SIG-M5 treated with dmso at 0.1 percent for 504 hours (cell line): Measurements from ENCODE around the gene SRRT.
"Not testable (repeated sequence)": the region's sequence is repeated elsewhere in the genome, so short reads cannot be mapped to it uniquely, and the experiment has no call there.

Source experiments
- DNase-seq: peaks from one replicate; lab custom pipeline; 2025; ENCODE audit not compliant: unreplicated experiment; lab: John Stamatoyannopoulos, UW

Gene SRRT

DNA sequence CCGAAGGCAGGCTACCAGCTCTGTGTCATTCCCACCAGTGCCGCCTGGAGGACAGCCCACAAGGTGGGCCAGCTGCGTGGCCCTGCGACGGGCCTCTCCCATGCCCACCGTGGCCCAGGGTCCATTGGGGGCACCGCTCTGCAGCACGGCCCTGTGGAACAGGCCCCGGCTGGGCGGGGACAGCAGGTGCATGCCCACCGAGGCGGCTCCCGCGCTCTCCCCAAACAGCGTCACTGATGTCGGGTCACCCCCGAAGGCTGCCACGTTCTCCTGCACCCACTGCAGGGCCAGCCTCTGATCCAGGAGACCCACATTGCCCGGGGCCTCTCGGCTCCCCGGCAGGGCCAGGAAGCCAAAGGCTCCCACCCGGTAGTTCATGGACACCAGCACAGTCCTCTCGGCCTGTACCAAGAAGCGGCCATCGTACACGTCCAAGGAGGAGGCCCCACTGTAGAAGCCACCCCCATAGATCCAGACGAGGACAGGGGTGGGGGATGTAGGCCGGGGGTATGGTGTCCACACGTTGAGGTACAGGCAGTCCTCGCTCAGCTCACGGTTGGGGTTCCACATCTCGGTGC lies 18.5 kb downstream of the SRRT start:
- DNase-seq: no peak

DNA sequence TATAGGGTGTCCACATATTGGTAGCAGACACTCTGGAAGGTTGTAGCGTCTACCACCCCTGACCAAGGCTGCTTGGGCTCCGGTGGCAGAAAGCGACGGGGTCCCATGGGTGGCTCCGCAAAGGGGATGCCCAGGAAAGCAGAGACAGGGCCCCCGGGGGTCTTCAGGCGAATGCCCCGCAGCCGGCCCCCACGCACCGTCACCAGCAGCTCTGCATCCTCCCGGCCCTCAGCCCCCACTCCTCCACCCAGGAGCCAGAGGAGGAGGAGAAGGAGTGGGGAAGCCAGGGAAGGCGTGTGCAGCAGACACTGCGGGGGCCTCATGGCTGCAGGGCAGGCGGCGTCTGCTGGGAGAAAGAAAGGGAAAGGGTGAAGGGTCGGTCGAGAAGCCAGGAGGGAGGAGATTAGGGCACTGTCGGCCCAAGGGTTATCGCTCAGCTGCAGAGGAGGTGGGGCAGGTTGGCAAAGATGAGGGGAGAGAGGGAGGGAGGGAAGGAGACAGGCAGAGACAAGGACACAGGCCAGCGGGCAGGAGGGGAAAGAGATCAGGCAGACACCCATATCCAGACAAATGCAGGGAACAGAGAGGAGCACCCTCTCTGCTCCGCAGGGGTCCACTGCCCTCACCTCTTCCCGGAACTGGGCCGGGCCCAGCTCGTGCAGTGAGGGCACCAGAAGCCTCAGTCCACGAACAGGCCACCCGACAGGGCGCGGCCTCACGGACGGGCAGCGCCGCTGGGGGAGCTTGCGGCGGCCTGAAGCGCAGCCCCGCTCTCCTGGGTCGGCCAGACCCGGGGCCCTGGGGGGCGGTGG lies 19.2 kb downstream of the SRRT start:
- no peak for DNase-seq

DNA sequence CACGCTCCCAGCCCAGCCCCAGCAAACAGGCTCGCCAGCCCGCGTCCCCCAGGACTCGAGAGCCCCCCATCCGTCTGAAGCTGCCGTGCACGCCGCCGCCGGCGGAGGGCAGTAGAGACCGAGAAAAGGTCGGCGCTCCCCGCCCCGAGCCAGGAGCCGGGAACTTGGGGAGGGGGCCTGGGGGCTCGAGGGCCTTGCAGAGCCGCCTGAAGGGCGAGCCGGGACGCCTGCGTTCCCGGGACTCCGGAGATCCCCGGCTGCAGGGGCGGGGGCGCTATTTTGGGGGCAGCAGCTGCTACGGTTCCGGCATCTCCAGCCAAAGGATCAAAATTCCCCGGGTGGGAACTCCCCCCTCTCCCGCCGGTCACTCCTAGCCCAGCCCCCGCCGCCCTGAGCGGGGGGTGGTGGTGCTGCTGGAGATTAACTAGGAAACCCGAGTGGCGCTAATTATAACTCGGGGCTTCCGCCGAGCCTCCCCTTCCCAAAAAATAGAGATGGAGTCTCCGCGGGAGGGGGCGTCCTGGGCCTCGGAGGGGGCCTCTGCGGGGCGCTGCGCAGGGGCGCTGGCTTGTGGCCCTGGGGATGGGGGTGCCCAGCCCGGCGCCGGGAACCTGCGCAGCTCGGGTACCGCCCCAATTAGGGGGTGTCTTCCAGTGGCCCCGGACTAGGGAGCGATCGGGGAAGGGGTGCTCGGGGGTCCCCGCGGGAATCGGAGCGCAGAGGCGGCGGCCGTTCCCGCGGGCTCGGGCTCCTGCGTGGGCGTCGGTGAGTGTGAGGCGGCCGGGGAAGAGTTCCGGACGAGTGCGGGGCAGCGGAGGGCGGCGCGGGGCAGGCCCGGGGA lies 20.2 kb downstream of the SRRT start:
- DNase-seq: no peak

DNA sequence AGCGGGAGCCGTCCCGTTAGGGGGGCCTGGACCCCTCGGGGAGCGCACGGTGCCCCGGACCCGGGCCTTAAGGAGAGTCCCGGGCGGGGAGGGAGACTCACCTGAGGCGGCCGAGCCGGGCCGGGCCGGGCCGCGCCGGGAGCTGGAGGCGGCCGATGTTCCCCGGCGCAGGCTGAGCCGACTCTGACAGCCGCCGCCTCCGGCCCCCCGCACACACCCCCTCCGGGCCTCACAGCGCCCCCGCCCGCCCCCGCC lies 20.7 kb downstream of the SRRT start, which contains the start of gene ACHE:
Gene ACHE, minus strand, starts transcription at position 188 of the 255 bp plus-strand sequence. CDS start 1,656 bp downstream, outside the sequence.
- no peak for DNase-seq

DNA sequence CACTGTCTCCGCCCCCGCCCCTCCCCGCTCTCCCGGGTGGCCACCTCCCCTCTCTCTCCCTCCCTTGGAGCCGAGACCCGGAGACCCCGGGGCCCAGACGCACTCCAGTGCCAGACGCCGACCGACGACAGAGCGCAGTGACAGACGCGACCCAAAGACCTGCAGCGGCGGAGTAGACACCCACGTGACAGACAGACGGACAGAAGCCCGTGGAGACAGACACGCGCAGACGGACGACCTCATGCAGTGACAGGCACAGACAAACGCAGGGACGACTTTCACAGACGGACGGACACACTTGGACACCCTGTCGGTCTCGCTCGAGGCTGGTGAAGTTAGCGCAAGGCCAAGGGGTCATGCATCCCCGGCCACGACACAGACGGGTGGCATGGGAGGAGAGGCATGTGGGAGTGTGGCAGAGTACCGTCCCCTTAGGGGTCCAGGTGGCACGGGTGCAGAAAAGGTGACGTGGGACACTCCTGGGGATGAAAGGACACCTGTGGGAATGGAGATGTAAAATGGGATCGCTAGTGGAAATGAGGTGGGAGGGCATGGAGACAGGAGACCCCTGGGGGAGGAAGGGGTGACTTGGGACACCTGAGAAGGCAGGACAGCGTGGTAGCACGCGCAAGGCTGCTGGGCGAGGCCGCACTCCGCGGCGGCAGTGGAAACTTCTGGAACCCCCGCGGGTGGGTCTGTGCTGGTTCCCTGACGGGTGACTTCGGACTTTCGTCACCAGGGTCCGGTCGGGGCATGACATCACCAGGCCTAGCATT lies 21.2 kb downstream of the SRRT start:
- peak; percentile 54 for DNase-seq

DNA sequence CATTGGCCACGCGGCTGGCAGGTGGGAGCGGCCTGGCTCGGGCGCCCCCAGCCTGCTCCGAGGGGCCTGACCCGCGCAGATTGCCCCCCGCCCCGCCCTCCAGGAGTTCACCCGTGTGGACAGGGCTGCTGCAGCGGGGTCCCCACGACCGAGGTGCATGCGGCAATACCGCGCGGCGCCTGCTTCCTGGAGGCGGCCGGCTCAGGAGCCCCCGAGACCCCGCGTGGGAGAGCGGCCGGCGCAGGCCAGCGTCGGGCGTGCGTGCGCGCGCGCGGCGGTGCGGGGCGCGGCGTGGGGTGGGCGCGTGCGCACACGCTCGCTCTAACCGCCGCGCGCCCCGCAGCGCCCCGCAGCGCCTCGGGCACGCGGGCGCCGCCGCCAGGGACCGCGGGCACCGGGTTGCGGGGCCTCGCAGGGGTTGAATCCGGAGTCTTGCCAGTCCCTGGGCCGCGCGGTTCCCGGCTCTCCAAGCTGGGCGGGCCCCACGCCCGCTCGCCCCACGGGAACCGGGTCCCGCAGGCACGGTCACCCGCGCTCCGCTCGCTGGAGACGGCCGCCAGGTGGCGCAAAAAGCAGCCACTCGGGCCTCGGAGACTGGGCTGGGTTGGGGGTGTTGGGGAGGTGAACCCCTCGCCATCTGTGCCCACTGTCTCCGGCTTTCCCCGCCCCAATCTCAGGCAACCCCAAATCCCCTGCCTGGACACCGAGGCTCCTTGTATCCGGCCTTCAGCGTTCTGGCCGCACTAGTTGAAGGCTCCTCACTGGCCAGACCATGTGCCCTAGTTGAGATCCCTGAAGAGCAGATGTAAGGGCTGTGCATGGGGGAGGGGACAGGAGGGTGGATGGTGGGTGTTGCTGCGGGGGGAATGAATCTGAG lies 22.1 kb downstream of the SRRT start:
- DNase-seq: no peak

DNA sequence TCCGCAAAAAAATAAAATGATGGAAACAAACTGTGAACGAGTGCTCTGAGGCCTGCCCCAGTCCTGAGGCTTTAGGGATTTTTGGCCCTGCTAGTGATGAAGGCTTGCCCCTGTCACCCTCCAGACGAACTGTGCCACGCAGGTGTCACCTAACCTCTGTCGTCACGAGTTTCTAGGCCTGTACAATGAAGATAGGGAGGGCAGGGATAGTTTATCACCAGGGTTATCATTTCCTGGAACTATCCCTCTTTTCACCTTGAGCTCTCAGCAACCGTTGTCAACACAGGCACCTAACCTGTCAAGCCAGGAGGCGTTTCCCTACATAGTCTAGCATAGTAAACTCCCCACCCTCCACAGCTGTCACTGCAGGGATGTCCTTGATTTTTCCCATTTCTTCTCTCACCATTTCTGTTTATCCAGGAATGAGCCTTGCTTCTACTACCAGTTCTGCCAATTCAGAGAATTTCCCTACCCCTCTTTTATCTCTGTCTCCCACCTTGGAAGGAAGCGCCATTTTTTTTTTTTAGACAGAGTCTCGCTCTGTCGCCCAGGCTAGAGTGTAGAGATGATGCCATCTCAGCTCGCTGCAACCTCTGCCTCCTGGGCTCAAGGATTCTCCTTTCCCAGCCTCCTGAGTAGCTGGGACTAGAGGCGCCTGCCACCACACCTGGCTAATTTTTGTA lies 23.0 kb downstream of the SRRT start:
- DNase-seq: no peak

DNA sequence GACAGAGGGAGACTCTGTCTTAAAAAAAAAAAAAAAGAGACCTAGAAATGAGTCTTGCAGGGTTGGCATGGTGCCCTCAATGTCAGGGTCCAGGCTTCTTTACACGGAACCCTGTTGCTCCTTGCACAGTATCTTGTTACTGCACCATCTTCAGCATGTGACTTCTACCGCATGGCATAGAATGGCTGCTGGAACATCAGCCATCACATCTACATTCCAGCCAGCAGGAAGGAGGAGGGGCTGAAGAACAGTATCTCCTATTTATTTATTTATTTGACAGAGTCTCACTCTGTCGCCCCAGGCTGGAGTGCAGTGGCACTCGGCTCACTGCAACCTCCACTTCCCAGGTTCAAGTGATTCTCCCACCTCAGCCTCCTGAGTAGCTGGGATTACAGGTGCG lies 24.5 kb downstream of the SRRT start:
- DNase-seq: no peak

DNA sequence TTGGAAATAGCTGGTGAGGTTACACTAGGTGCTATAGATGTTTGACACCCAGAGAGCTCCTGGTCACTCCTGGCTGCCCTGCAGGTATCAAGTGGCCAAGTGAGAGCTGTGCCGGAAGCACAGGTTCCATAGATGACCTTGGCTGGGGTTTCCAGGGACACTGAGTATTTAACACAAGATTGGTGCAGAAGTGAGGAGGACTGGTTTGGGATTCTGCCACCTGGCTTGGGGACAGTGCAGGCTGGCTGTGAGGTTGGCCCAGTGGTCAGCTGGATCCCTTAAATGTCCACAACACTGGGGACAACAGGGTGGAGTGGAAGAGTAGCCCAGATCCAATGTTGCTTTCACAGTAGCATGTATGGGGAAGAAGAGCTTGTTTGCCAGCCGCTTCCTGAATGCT lies 26.1 kb downstream of the SRRT start:
- DNase-seq: no peak

DNA sequence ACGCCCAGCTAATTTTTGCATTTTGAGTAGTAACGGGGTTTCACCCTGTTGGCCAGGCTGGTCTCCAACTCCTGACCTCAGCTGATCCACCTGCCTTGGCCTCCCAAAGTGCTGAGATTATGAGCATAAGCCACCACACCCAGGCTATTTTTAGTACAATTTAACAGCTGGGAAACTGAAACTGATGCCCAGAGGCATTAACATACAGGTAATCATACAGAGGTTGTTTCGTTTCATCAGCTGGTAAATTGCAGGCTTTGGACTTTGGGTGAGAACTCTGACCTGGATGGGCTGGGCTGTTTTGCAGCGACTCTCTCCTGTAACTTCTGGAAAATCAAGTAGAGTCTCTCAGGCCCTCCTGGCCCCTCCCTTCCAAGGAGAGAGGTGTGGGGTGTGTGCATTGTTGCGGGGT lies 27.0 kb downstream of the SRRT start:
- no peak for DNase-seq

DNA sequence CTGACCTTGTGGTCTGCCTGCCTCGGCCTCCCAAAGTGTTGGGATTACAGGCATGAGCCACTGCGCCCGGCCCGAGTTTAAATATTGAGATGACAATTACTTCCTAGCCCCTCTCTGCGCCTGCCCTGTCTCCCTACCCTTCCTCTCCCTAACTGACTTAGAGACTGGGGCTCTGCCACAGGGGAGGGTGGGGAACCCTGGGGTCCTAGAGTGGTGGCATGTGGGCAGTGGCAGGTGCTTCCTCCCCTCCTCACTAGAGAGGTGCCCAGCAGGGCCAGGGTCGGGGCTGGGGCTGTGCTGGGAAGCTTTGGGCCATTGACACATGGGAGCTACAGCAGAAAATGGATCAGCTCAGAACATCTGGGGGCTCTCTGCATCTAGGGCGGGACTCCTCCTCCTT lies 27.7 kb downstream of the SRRT start:
- DNase-seq: no peak

DNA sequence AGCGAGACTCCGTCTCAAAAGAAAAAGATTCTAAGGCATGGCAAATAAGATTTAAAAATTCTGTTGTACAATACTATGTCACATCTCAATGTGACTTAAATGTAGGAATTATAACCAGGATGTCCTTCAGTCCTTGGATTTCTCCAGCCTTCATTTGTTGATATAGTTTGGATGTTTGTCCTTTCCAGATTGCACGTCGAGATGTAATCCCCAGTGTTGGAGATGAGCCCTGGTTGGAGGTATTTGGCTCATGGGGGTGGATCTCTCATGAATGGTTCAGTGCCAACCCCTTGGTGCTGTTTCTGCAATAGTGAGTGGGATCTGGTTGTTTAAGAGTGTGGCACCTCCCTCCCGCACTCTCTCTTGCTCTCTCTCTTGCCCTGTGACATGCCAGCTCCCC lies 33.6 kb downstream of the SRRT start:
- no peak for DNase-seq

DNA sequence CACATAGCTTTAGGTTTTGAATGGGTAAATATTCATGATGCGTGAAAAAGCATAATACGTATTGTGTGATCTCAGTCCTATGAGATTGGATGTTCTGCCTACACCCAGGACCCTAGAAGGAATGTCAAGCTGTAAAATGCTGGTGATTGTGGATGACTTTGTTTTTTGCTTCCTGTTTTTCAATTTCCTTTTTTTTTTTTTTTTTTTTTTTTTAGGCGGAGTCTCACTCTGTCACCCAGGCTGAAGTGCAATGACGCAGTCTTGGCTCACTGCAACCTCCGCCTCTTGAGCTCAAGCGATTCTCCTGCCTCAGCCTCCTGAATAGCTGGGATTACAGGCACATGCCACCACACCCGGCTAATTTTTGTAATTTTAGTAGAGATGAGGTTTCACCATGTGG lies 35.5 kb downstream of the SRRT start:
- DNase-seq: peak; percentile 52

DNA sequence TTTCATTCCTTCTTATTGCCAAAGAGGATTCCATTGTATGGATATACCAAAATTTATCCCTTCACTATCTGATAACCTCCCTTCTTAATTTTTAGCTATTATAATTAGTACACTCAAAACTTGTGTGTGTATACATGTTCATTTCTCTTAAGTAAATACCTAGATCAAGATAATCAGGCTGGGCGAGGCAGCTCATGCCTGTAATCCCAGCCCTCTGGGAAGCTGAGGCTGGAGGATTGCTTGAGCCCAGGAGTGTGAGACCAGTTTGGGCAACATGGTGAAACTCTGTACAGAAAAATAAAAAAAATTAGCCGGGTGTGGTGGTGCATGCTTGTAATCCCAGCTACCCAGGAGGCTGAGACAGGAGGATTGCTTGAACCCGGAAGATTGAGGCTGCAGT lies 36.6 kb downstream of the SRRT start:
- no peak for DNase-seq

DNA sequence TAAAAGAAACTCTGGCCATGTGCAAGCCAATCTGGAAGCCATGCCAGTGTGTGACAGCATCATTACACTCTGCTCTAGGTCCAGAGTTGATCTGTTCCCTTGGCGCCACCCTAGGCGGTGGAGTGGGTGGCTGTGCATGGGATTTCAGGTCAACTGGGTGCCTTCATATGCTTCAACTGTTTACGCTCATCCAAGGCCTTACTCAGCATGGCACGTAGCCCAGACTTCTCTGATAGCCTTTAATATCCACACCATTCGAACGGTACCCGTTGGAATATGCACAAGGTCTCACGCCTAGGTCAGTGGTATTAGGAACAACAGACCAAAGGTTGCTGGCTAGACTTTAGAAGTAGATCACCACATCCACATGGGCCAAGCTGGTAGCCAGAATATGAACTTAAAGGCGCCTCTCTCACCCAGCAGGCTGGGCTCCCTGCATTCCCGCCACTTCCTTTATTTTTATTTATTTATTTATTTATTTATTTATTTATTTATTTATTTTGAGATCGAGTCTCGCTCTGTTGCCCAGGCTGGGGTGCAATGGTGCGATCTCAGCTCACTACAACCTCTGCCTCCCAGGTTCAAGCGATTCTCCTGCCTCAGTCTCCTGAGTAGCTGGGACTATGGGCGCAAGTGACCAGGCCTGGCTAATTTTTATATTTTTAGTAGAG lies 39.4 kb downstream of the SRRT start:
- DNase-seq: no peak

DNA sequence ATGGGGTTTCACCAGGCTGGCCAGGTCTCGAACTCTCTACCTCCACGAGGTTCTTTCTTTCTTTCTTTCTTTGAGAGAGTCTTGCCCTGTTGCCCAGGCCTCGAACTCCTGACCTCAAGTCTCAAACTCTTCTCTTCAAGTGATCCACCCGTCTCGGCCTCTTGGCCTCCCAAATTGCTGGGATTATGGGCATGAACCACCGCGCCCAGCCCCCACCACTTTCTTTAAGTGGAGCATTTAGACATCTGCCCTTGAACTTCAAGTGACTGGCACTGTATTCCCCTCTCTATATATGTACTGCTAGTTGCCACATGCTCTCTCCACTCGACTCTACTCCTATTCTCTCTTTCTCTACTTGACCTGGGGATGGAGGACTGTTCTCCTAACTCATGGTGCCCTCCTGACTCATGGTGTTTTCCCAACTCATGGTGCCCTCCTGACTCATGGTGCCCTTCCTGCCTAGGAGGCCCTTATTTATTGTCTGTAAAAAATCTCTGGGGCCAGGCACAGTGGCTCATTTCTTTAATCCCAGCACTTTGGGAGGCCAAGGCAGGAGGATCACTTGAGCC lies 40.1 kb downstream of the SRRT start:
- no peak for DNase-seq

DNA sequence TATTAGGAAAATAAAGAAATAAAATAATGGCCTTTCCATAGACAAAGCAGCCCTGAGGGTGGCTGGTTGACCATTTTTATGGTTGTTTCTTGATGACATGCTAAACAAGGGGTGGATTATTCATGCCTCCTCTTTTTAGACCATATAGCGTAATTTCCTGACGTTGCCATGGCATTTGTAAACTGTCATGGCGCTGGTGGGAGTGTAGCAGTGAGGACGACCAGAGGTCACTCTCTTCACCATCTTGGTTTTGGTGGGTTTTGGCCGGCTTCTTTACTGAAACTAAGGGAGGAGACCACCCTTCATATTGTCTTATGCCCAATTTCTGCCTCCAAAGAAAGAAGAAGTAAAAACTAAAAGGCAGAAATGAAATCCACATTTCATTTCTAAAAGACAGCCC lies 44.4 kb downstream of the SRRT start:
- not testable (repeated sequence) for DNase-seq

DNA sequence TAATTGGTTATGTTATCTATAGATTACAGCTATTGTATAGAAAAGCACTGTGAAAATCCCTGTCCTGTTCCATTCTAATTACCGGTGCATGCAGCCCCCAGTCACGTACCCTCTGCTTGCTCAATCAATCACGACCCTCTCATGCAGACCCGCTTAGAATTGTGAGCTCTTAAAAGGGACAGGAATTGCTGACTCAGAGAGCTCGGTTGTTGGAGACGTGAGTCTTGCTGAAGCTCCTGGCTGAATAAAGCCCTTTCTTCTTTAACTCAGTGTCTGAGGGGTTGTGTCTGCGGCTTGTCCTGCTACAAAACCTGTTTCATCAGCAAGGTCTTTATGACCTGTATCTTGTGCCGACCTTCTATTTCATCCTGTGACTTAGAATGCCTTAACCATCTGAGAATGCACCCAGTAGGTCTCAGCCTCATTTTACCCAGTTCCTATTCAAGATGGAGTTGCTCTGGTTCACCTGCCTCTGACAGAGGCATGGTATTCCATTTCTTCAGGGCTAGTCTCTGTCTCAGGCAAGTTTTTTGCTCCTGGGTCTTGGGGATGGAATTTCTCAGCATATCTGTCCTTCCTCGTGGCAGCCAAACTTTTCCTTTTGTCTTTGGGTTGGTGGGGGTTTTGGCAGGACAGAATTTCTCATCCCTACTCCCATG lies 45.0 kb downstream of the SRRT start:
- not testable (repeated sequence) for DNase-seq
